A549 treated with CORT108297 at 1 μM for 4 hours (cell line): ENCODE measurements around the gene YBX3. TPM values are rescaled to one million over a fixed set of nuclear protein-coding genes. Genes with fewer than 3 reads are reported as not detected.

Experiments used
- total RNA-seq: library from RNA; stranded (reverse); fragments of 200-300 nt; extraction: Qiagen RNA extraction; gene quantifications from 5 replicates; pipeline ENCODE4 v1.2.3, GENCODE V29; 2022

The YBX3 gene
- 242 to 284 TPM (median 259 TPM) in 5 replicates for total RNA-seq

DNA sequence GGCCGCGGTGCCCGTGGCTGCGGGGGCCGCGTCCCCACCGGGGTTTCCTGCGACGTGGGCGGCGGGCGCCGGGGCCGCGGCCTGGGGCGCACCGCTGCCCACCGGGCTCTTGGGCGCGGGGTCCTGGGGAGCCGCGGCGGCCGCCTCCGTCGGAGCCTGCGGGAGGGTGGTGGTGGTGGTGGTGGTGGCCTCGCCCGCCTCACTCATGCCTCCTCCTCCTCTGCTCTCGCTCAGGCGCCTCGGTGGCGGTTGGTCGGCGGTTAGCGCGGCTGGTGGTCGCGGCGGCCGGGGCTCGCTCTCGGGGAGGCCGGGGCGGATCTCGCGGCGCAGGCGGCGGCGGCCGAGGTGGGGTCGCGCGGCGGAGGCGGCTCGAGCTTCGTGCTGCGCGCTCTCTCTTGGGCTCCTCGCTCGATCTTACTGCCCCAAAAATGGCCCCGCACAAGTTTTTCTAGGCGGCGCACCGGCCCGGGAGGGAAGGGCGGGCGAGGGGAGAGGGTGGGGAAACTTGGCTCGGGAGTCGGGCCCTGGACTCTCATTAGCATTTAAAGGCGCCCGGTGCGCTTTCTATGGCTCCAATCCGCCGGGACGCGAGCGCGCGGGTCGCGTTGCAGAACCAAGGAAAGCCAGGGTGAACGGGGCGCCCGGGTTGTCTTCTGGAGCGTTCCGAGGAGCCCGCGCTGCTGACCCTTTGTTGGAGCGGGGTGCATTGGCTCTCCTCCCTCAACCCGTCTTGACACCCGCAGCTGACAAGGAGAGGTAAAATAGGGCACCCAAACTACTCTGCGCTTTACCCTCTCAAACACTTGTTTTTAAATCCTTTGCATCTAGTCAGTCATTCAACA, at the start of gene YBX3:
YBX3 (minus strand) TSS at position 419 of the 842 bp plus-strand sequence; CDS start at position 207, 212 bp downstream.

DNA sequence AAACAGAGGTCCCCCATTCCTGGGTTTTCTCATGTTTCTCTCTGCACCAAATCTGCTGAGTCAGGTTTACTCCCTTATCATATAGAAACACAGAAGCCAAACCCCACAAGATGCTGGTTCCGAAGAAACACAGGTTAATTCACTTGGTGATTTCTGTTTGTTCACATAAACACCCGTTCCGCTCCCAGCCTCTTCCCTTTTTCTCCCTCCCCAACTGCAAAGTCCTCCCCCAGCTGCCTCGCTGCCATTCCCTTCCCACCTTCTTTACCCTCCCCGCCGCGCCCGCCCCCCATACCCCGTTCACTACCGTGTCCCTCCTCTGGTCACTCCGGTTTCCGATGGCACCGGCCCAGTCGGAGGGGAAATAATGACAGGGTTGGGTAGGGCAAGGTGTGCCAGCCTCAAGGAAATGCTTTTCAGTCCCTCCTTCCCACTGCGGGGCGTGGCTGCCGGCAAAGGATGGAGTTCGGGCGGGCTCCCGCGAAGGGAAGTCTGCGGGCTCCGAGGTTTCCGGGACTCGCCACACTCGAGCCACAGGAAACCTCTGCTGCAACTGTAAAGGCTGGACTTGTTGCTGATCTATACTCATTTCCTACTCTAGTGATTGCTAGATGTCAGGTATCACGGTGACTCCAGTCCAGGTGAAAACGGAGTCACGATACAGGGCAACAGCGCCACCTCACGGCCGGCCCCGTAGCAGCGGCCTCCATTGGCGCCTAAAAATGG, 49.3 kb downstream of the YBX3 start, which contains the start of gene STYK1:
STYK1 (minus strand) TSS at position 394 of the 726 bp plus-strand sequence. CDS start 39,434 bp downstream, outside the sequence.

Other genes with a start within 250 kb of the YBX3 start
- 0.53 to 0.88 TPM (median 0.65 TPM) in 5 replicates for gene EIF2S3B, start 217.4 kb downstream of the YBX3 start, total RNA-seq
- gene MAGOHB, start 109.7 kb downstream of the YBX3 start, total RNA-seq = 49.6 to 60.7 TPM (median 53.5 TPM) in 5 replicates
- 0.14 to 0.43 TPM (median 0.23 TPM) in 5 replicates for gene STYK1, start 49.3 kb downstream of the YBX3 start, total RNA-seq
- gene TAS2R7, start 79.3 kb upstream of the YBX3 start, total RNA-seq = not detected in 5 replicates
- gene TAS2R8, start 84.0 kb upstream of the YBX3 start, total RNA-seq = not detected in 5 replicates
- gene TAS2R9, start 86.8 kb upstream of the YBX3 start, total RNA-seq = not detected in 5 replicates
- gene TAS2R10, start 103.0 kb upstream of the YBX3 start, total RNA-seq = 0.11 to 0.17 TPM in 2 of 5 replicates, not detected in the others
- 1.6 to 2.9 TPM (median 2.6 TPM) in 5 replicates for gene PRR4, start 126.2 kb upstream of the YBX3 start, total RNA-seq
- gene PRH1, start 160.9 kb upstream of the YBX3 start, total RNA-seq = 1.7 to 4.2 TPM (median 2.7 TPM) in 5 replicates
- not detected in 5 replicates for gene TAS2R13, start 186.2 kb upstream of the YBX3 start, total RNA-seq
- 0.16 to 0.47 TPM in 2 of 5 replicates, not detected in the others for gene PRH2, start 205.9 kb upstream of the YBX3 start, total RNA-seq
- gene TAS2R14, start 215.9 kb upstream of the YBX3 start, total RNA-seq = 0.30 to 0.96 TPM (median 0.58 TPM) in 5 replicates